Renal pelvis (tissue), 12 donors: ENCODE results near the gene GMIP. TPM values are rescaled to one million over a fixed set of nuclear protein-coding genes. Genes with fewer than 3 reads are reported as not detected.
"Not testable (repeated sequence)": the region's sequence is repeated elsewhere in the genome, so short reads cannot be mapped to it uniquely, and the experiment has no call there.

ENCODE experiments used
- DNase-seq: peaks from one replicate; pipeline ENCODE4 v3.0.0-alpha.2; 2013
- long read RNA-seq, 16 experiments: transcript quantifications; one replicate each; lab custom pipeline, GENCODE V29; 2026
- polyA plus RNA-seq, 3 donors: library from polyadenylated mRNA; unstranded; fragments of 120-200 nt; gene quantifications; one replicate each; pipeline ENCODE4 v1.2.1, GENCODE V29; 2013; ENCODE audit not compliant: insufficient read length in 3 of 3

The GMIP gene
- polyA plus RNA-seq, result 1 to 10 TPM; 4.9 to 7.0 (median 6.6) TPM
- long read RNA-seq, donor 1, result 0 reads
- long read RNA-seq, donor 2, result 0 reads
- long read RNA-seq, donor 3, result 0 reads
- long read RNA-seq, donor 4, result 0 reads
- long read RNA-seq, donor 5, partial matches to known transcripts, result 0 of 1 reads
- long read RNA-seq, donor 5, other reads (novel, unspliced or antisense), result 0 of 1 reads
- long read RNA-seq, donor 6, result 0 reads
- long read RNA-seq, donor 7, result 0 reads
- long read RNA-seq, donor 8, result 0 reads
- long read RNA-seq, donor 9, result 0 reads
- long read RNA-seq, donor 10, result 0 reads
- long read RNA-seq, donor 11, result 0 reads
- long read RNA-seq, donor 12, result 0 reads
- long read RNA-seq, donor 13, result 0 reads
- long read RNA-seq, donor 14, result 0 reads
- long read RNA-seq, donor 15, result 0 reads
- long read RNA-seq, donor 16, result 0 reads

GRCh38 chr19:19643158-19644053 is at the start of gene GMIP:
GMIP (minus strand) TSS chr19:19643657; CDS start chr19:19643529, 128 bp downstream.
- no peak for DNase-seq

GRCh38 chr19:19691683-19692082 is 48.2 kb upstream of the GMIP start:
- no peak for DNase-seq

- DNase-seq, result not testable (repeated sequence)
Observed at GRCh38 chr19:19689023-19689422, 45.6 kb upstream of the GMIP start.

GRCh38 chr19:19687090-19687489 is 43.6 kb upstream of the GMIP start:
- no peak for DNase-seq

GRCh38 chr19:19686580-19686979 is 43.1 kb upstream of the GMIP start:
- DNase-seq, result no peak

GRCh38 chr19:19686119-19686518 is 42.7 kb upstream of the GMIP start:
- DNase-seq, result not testable (repeated sequence)

- DNase-seq, result no peak
Observed at GRCh38 chr19:19679176-19680073, 36.0 kb upstream of the GMIP start.

GRCh38 chr19:19677579-19677978 is 34.1 kb upstream of the GMIP start:
- no peak for DNase-seq

- DNase-seq, result no peak
Observed at GRCh38 chr19:19674315-19674714, 30.9 kb upstream of the GMIP start.

GRCh38 chr19:19672816-19673215 is 29.4 kb upstream of the GMIP start:
- DNase-seq, result no peak

- DNase-seq, result no peak
Observed at GRCh38 chr19:19670070-19670551, 26.7 kb upstream of the GMIP start.

GRCh38 chr19:19668230-19669012 is 25.0 kb upstream of the GMIP start, which contains the start of gene ZNF101:
ZNF101 (plus strand) TSS chr19:19668839; CDS start chr19:19668964, 125 bp downstream.
- DNase-seq, result peak; percentile 92

- not testable (repeated sequence) for DNase-seq
Observed at GRCh38 chr19:19665420-19665948, 22.0 kb upstream of the GMIP start.

GRCh38 chr19:19663256-19664120 is 20.0 kb upstream of the GMIP start, which contains the start of gene ATP13A1:
ATP13A1 (minus strand) TSS chr19:19663676; CDS start chr19:19663666, 10 bp downstream.
- DNase-seq, result peak; percentile 96

- no peak for DNase-seq
Observed at GRCh38 chr19:19662871-19663255, 19.4 kb upstream of the GMIP start.

GRCh38 chr19:19662344-19662743 is 18.9 kb upstream of the GMIP start:
- DNase-seq, result no peak

- DNase-seq, result no peak
Observed at GRCh38 chr19:19661675-19662251, 18.3 kb upstream of the GMIP start.

GRCh38 chr19:19661141-19661674 is 17.8 kb upstream of the GMIP start:
- DNase-seq, result no peak
